Natural killer cell (primary cell): ENCODE measurements around the gene HBG2. TPM values are rescaled to one million over a fixed set of nuclear protein-coding genes. Genes with fewer than 3 reads are reported as not detected.
"Not testable (repeated sequence)": the region's sequence is repeated elsewhere in the genome, so short reads cannot be mapped to it uniquely, and the experiment has no call there.

Source experiments
- ATAC-seq, 3 donors: fragments of 150-1000 bp in 2 of 3; fragments of 200-7000 bp in 1 of 3; cut with Tn5 transposase; 1 replicate in 1 of 3; 2 replicates in 2 of 3; pipeline ENCODE4 v1.10.0; 2021; ENCODE audit warnings: mild to moderate bottlenecking in 2 of 3, moderate library complexity in 2 of 3
- DNase-seq, 2 donors: peaks; one replicate each; pipeline versions ENCODE4 v3.0.0 to v3.0.0-alpha.2; 2013 to 2021; ENCODE audit warnings: mixed read lengths in 1 of 2
- H3K27ac ChIP-seq: one replicate; pipeline ENCODE4 v1.5.1; 2013; ENCODE audit warnings: mild to moderate bottlenecking, low read length
- H3K27me3 ChIP-seq: one replicate; pipeline ENCODE4 v1.6.1; 2013; ENCODE audit warnings: low read length; ENCODE audit not compliant: control insufficient read depth, insufficient read depth
- H3K36me3 ChIP-seq: one replicate; pipeline ENCODE4 v1.6.1; 2013; ENCODE audit warnings: low read length; ENCODE audit not compliant: control insufficient read depth, insufficient read depth
- H3K4me1 ChIP-seq: one replicate; pipeline ENCODE4 v1.6.1; 2013; ENCODE audit warnings: low read length; ENCODE audit not compliant: control insufficient read depth, insufficient read depth
- H3K4me3 ChIP-seq: one replicate; pipeline ENCODE4 v1.5.1; 2013; ENCODE audit warnings: low read length
- H3K9me3 ChIP-seq: one replicate; pipeline ENCODE4 v1.6.1; 2013; ENCODE audit warnings: low read length; ENCODE audit not compliant: control insufficient read depth, insufficient read depth
- H3K27ac Mint-ChIP-seq, 2 donors: one replicate each; pipeline ENCODE4 v1.8.0; 2022; ENCODE audit warnings: mild to moderate bottlenecking in 2 of 2, mixed read lengths in 2 of 2, moderate library complexity in 1 of 2
- H3K27me3 Mint-ChIP-seq, 2 donors: one replicate each; pipeline ENCODE4 v1.8.0; 2022; ENCODE audit warnings: low read depth in 2 of 2, mixed read lengths in 2 of 2
- H3K36me3 Mint-ChIP-seq: one replicate; pipeline ENCODE4 v1.8.0; 2022; ENCODE audit warnings: mixed read lengths
- H3K4me1 Mint-ChIP-seq, 2 donors: one replicate each; pipeline ENCODE4 v1.8.0; 2022; ENCODE audit warnings: mixed read lengths in 2 of 2
- H3K4me3 Mint-ChIP-seq: one replicate; pipeline ENCODE4 v1.8.0; 2022; ENCODE audit warnings: mild to moderate bottlenecking, moderate library complexity, mixed read lengths
- H3K9me3 Mint-ChIP-seq, 2 donors: one replicate each; pipeline ENCODE4 v1.8.0; 2022; ENCODE audit warnings: mixed read lengths in 2 of 2
- WGBS: methylation state at CpG from one replicate; pipeline ENCODE4 v1.1.7; 2013; ENCODE audit warnings: missing lambda C conversion rate; ENCODE audit not compliant: insufficient coverage; 5-methylcytosine and 5-hydroxymethylcytosine counted together
- intact Hi-C: fragments of 100-400 bp; cut with micrococcal nuclease; formaldehyde crosslinking; loops from one replicate; pipeline ENCODE4 v1.14.2; 2022
- total RNA-seq, 4 donors: library from RNA; stranded (reverse); fragments of 120-200 nt in 1 of 4; gene quantifications; one replicate each; pipeline versions ENCODE4 v1.2.3 to v1.2.4, GENCODE V29; 2013 to 2022
- TF ChIP-seq, protein P1 (sequence below): fragments of 200-600 bp; IDR thresholded peaks from one replicate; pipeline ENCODE4 v1.8.0; 2022; ENCODE audit warnings: antibody characterized with exemption

The HBG2 gene
- not detected for total RNA-seq
- total RNA-seq (2013) = 4.8 TPM

DNA sequence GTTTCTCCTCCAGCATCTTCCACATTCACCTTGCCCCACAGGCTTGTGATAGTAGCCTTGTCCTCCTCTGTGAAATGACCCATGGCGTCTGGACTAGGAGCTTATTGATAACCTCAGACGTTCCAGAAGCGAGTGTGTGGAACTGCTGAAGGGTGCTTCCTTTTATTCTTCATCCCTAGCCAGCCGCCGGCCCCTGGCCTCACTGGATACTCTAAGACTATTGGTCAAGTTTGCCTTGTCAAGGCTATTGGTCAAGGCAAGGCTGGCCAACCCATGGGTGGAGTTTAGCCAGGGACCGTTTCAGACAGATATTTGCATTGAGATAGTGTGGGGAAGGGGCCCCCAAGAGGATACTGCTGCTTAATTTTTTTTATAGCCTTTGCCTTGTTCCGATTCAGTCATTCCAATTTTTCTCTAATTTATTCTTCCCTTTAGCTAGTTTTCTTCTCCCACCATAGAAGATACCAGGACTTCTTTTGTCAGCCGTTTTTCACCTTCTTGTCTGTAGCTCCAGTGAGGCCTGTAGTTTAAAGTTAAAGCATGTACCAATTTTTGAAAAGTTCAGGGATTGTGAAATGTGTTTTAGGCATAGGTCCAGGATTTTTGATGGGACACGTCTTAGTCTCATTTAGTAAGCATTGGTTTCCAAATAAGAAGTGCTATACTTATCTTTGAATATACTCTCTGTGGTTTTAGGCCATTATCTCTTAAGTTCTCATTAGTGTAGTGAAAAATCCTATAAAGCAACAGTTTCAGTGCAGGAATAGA lies at the start of gene HBG2:
TSS of gene HBG2 (minus strand) at position 136 of the 768 bp plus-strand sequence. CDS start at position 83, 53 bp downstream.
- not testable (repeated sequence) for H3K4me3 ChIP-seq, H3K27me3 Mint-ChIP-seq, H3K9me3 Mint-ChIP-seq, ATAC-seq, H3K9me3 ChIP-seq, H3K27me3 ChIP-seq, H3K27ac ChIP-seq, H3K4me1 Mint-ChIP-seq, DNase-seq, H3K4me1 ChIP-seq, H3K4me3 Mint-ChIP-seq, H3K27ac Mint-ChIP-seq, H3K36me3 Mint-ChIP-seq, H3K36me3 ChIP-seq
- intact Hi-C loops = loop anchor here (1.0 kb wide), 1 partner anchor 9 kb away; no protein-coding TSS in a partner anchor
- WGBS = 78% methylated on average over 3 of the region's 9 CpGs

DNA sequence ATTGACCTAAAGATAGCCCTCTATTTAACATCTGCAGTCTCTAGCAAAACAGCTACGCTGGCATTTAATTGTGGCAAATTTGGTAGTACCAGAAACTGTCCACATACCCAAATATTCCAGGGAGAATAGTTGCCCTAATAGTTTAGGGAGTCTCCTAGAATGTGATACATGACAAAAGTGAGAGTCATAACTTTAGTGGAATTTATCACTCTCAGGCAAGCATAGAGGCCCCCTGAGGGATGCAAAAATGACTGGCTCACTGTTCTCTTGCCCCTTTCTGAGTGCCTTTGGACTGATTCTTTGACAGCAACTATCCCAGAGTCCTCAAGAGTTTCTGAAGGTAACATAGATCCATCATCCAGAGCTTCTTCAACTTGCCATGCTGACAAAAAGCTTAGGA lies 49.5 kb upstream of the HBG2 start:
- Histone ChIP-seq H3K4me3 (no peak overlapping the region), H3K36me3 (no peaks in the 10 kb centered on the region), H3K9me3 (no peaks in the 10 kb centered on the region), H3K27me3 (no peaks in the 10 kb centered on the region), H3K4me1 (no peaks in the 10 kb centered on the region), H3K27ac (no peak overlapping the region)
- H3K27ac Mint-ChIP-seq = no peak overlapping the region
- H3K4me1 Mint-ChIP-seq = no peaks in the 10 kb centered on the region
- no peak for DNase-seq
- TF ChIP-seq, protein P1, sequence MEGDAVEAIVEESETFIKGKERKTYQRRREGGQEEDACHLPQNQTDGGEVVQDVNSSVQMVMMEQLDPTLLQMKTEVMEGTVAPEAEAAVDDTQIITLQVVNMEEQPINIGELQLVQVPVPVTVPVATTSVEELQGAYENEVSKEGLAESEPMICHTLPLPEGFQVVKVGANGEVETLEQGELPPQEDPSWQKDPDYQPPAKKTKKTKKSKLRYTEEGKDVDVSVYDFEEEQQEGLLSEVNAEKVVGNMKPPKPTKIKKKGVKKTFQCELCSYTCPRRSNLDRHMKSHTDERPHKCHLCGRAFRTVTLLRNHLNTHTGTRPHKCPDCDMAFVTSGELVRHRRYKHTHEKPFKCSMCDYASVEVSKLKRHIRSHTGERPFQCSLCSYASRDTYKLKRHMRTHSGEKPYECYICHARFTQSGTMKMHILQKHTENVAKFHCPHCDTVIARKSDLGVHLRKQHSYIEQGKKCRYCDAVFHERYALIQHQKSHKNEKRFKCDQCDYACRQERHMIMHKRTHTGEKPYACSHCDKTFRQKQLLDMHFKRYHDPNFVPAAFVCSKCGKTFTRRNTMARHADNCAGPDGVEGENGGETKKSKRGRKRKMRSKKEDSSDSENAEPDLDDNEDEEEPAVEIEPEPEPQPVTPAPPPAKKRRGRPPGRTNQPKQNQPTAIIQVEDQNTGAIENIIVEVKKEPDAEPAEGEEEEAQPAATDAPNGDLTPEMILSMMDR = no peak
- no peak for ATAC-seq
- no peak overlapping the region for H3K4me3 Mint-ChIP-seq
- no CpG with 5 or more reads among the region's 1 CpG for WGBS
- intact Hi-C loops = no loop called here
- no peaks in the 10 kb centered on the region for H3K27me3 Mint-ChIP-seq
- no peaks in the 10 kb centered on the region for H3K36me3 Mint-ChIP-seq
- peaks cover 0 to 2% of the 10 kb centered on the region in 2 donors for H3K9me3 Mint-ChIP-seq

DNA sequence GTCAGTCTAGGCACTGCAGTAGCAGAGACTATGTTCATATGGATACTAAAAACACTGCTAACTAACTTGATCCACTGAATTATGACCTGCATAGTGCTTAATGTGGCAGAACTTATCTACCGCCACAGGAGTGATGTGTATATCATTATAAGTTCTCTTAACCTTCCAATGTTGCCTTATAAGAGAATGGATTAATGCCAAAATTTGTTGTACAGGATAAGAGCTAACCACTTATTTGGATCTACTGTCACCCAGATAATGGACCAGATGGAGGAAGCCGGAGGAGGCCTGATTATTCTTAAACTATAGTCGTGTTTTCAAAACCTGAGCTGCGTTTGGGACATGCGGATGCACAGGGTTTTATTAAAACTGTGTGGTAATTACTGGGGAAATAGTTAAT lies 49.0 kb upstream of the HBG2 start:
- no peaks in the 10 kb centered on the region for H3K36me3 ChIP-seq
- no peaks in the 10 kb centered on the region for H3K4me1 ChIP-seq
- DNase-seq (no peak), ATAC-seq (no peak)
- peaks cover 0 to 2% of the 10 kb centered on the region in 2 donors for H3K9me3 Mint-ChIP-seq
- intact Hi-C loops = no loop called here
- no peak overlapping the region for H3K27ac ChIP-seq
- H3K36me3 Mint-ChIP-seq = no peaks in the 10 kb centered on the region
- no peaks in the 10 kb centered on the region for H3K27me3 ChIP-seq
- H3K4me3 ChIP-seq = no peak overlapping the region
- H3K4me1 Mint-ChIP-seq = no peaks in the 10 kb centered on the region
- no peaks in the 10 kb centered on the region for H3K9me3 ChIP-seq
- H3K27ac Mint-ChIP-seq = no peak overlapping the region
- H3K4me3 Mint-ChIP-seq = no peak overlapping the region
- 100% methylated on average over 1 of the region's 5 CpGs for WGBS
- TF ChIP-seq, protein P1 = no peak
- H3K27me3 Mint-ChIP-seq = no peaks in the 10 kb centered on the region

DNA sequence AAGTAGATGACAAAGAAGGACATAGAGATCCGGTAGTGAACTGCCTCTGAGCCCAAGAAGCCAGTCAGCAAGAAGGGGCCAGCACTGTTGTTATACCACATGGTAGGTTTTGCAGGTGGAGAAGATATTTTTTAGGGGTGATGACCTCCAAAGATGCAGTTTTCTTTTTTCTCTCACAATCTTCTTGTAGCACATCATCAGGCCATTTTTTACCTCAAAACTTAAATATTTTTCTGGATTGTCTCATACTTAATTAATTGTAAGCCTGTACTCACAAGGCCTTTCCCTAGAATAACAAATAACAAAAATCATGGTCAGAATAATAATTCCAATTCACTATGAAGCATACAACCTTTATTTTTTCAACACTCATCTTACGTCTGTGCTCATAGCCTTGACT lies 47.3 kb upstream of the HBG2 start, which contains the start of gene OR51B4:
TSS of gene OR51B4 (minus strand) at position 101 of the 400 bp plus-strand sequence. CDS start at position 101, 0 bp downstream.
- DNase-seq (no peak), ATAC-seq (no peak)
- TF ChIP-seq, protein P1 = no peak
- Histone ChIP-seq H3K9me3 (no peaks in the 10 kb centered on the region), H3K27me3 (no peaks in the 10 kb centered on the region), H3K27ac (no peak within 1 kb of the TSS), H3K36me3 (no peaks in the 10 kb centered on the region), H3K4me3 (no peak within 1 kb of the TSS), H3K4me1 (no peaks in the 10 kb centered on the region)
- Mint-ChIP-seq H3K9me3 (peaks cover 0 to 2% of the 10 kb centered on the region in 2 donors), H3K27ac (no peak within 1 kb of the TSS), H3K4me3 (no peak within 1 kb of the TSS), H3K27me3 (no peaks in the 10 kb centered on the region), H3K36me3 (no peaks in the 10 kb centered on the region), H3K4me1 (no peaks in the 10 kb centered on the region)
- intact Hi-C loops = no loop called here
- 98% methylated on average over 2 of the region's 2 CpGs for WGBS
